ENCODE measurements around the gene ABHD17C.

DNA sequence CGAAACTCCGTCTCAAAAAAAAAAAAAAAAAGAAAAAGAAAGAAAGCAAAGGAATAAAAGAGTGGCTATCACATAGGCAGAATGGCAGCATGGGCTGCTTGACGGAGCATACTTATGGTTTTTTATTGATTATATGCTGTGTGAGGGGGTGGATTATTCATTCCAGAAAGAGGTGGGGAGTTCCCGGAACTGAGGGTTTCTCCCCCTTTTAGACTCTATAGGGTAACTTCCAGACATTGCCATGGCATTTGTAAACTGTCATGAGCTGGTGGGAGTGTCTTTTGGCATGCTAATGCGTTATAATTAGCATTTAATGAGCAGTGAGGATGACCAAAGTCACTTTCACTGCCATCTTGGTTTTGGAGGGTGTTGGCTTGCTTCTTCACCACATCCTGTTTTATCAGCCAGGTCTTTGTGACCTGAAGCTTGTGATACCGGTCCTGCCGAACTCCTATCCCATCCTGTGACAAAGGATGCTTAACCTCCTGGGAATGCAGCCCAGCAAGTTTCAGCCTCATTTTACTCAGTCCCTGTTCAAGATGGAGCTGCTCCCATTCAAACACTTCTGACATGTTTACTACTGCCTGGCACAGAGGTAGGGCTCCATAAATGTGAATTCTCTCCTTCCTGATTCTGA is 15.8 kb upstream of the ABHD17C start:
- TF ChIP-seq, protein P1, sequence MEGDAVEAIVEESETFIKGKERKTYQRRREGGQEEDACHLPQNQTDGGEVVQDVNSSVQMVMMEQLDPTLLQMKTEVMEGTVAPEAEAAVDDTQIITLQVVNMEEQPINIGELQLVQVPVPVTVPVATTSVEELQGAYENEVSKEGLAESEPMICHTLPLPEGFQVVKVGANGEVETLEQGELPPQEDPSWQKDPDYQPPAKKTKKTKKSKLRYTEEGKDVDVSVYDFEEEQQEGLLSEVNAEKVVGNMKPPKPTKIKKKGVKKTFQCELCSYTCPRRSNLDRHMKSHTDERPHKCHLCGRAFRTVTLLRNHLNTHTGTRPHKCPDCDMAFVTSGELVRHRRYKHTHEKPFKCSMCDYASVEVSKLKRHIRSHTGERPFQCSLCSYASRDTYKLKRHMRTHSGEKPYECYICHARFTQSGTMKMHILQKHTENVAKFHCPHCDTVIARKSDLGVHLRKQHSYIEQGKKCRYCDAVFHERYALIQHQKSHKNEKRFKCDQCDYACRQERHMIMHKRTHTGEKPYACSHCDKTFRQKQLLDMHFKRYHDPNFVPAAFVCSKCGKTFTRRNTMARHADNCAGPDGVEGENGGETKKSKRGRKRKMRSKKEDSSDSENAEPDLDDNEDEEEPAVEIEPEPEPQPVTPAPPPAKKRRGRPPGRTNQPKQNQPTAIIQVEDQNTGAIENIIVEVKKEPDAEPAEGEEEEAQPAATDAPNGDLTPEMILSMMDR (IDR thresholded peaks at IDR 0.05; ENCODE audit: extremely low read depth in 1 of 2, insufficient read depth in 1 of 2, low read depth in 1 of 2, low read length in 2 of 2): no peak
- TF ChIP-seq POLR2AphosphoS5 (IDR thresholded peaks at IDR 0.05; ENCODE audit: insufficient read depth, low read depth, low read length): no peak
- TF ChIP-seq POLR2A (IDR thresholded peaks at IDR 0.05; ENCODE audit: low read depth, low read length): no peak
- TF ChIP-seq EZH2 (IDR thresholded peaks at IDR 0.05; ENCODE audit: borderline replicate concordance, low read depth, low read length, severe bottlenecking): no peak

Data from endothelial cell of umbilical vein (primary cell).